Activated CD8-positive, alpha-beta T cell treated with anti-CD3 and anti-CD28 coated beads for 36 hours (primary cell): Measurements from ENCODE around the gene TMEM50B. TPM values are rescaled to one million over a fixed set of nuclear protein-coding genes. Genes with fewer than 3 reads are reported as not detected.

Experiments
- ATAC-seq: fragments of 200-7000 bp; cut with Tn5 transposase; one replicate; pipeline ENCODE4 v1.10.0; 2021; ENCODE audit warnings: mild to moderate bottlenecking, moderate library complexity
- CTCF ChIA-PET: fragments of 350-600 bp; sonication (Branson Sonifier 250); formaldehyde crosslinking; loops from one replicate; lab custom pipeline; 2021; ENCODE audit warnings: antibody characterized with exemption; lab: Charles Lee
- POLR2A ChIA-PET: fragments of 350-600 bp; sonication (Branson Sonifier 250); formaldehyde crosslinking; loops from one replicate; lab custom pipeline; 2021; ENCODE audit warnings: antibody characterized with exemption; lab: Charles Lee
- DNase-seq: peaks from one replicate; pipeline ENCODE4 v3.0.0-alpha.2; 2020
- H3K27ac Mint-ChIP-seq: one replicate; pipeline ENCODE4 v1.8.0; 2021; ENCODE audit warnings: mild to moderate bottlenecking, mixed read lengths
- H3K27me3 Mint-ChIP-seq: one replicate; pipeline ENCODE4 v1.8.0; 2021; ENCODE audit warnings: mixed read lengths
- H3K36me3 Mint-ChIP-seq: one replicate; pipeline ENCODE4 v1.8.0; 2021; ENCODE audit warnings: low read depth, mixed read lengths
- H3K4me1 Mint-ChIP-seq: one replicate; pipeline ENCODE4 v1.8.0; 2021; ENCODE audit warnings: low read depth, mixed read lengths
- H3K4me3 Mint-ChIP-seq: one replicate; pipeline ENCODE4 v1.8.0; 2021; ENCODE audit warnings: mild to moderate bottlenecking, moderate library complexity, mixed read lengths
- H3K9me3 Mint-ChIP-seq: one replicate; pipeline ENCODE4 v1.8.0; 2021; ENCODE audit warnings: mixed read lengths
- intact Hi-C: fragments of 100-400 bp; cut with micrococcal nuclease; formaldehyde crosslinking; loops from one replicate; pipeline ENCODE4 v1.10.0; 2022
- total RNA-seq, 2 experiments: library from RNA; stranded (reverse); gene quantifications; one replicate each; pipeline ENCODE4 v1.2.3, GENCODE V29; 2021
- TF ChIP-seq, protein P1 (sequence below): fragments of 200-600 bp; IDR thresholded peaks from one replicate; pipeline ENCODE4 v1.8.0; 2022; ENCODE audit warnings: antibody characterized with exemption, mild to moderate bottlenecking

Gene TMEM50B
- total RNA-seq, 2 experiments from 2014 or later = 14.4 to 15.2 TPM

DNA sequence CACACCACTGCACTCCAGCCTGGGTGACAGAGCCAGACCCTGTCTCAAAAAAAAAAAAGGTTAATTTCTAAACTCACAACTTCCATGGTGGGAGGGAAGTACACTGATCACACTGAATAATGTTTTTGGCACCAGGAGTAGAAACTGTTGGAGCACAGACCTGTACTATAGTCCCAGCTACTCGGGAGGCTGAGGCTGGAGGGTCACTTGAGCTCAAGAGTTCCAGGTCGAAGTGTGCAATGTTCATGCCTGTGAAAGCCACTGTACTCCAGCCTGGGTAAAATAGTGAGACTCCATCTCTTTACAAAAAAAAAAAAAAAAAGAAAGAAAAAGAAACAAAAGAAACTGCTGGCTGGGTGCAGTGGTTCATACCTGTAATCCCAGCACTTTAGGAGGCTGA, 35.3 kb downstream of the TMEM50B start:
- H3K27ac Mint-ChIP-seq = no peak overlapping the region
- POLR2A ChIA-PET = interaction anchor here (0.9 to 2.7 kb wide), 4 partner anchors 9 to 119 kb away, joined by 3 to 11 read pairs (median 3); partner anchors contain the start of gene IFNAR1
- intact Hi-C loops = loop anchor here (2.0 kb wide), 1 partner anchor 244 kb away; no protein-coding TSS in a partner anchor
- no peak overlapping the region for H3K4me3 Mint-ChIP-seq
- TF ChIP-seq, protein P1, sequence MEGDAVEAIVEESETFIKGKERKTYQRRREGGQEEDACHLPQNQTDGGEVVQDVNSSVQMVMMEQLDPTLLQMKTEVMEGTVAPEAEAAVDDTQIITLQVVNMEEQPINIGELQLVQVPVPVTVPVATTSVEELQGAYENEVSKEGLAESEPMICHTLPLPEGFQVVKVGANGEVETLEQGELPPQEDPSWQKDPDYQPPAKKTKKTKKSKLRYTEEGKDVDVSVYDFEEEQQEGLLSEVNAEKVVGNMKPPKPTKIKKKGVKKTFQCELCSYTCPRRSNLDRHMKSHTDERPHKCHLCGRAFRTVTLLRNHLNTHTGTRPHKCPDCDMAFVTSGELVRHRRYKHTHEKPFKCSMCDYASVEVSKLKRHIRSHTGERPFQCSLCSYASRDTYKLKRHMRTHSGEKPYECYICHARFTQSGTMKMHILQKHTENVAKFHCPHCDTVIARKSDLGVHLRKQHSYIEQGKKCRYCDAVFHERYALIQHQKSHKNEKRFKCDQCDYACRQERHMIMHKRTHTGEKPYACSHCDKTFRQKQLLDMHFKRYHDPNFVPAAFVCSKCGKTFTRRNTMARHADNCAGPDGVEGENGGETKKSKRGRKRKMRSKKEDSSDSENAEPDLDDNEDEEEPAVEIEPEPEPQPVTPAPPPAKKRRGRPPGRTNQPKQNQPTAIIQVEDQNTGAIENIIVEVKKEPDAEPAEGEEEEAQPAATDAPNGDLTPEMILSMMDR = no peak
- no peaks in the 10 kb centered on the region for H3K9me3 Mint-ChIP-seq
- H3K27me3 Mint-ChIP-seq = no peaks in the 10 kb centered on the region
- ATAC-seq (no peak), DNase-seq (no peak)
- H3K4me1 Mint-ChIP-seq = peaks cover 7% of the 10 kb centered on the region
- CTCF ChIA-PET = interaction anchor here (0.7 to 6.0 kb wide), 46 partner anchors 10 to 247 kb away, joined by 3 to 70 read pairs (median 6); partner anchors contain the start of genes DNAJC28, DONSON, IFNAR1 and IFNAR2
- peaks cover 1% of the 10 kb centered on the region for H3K36me3 Mint-ChIP-seq

DNA sequence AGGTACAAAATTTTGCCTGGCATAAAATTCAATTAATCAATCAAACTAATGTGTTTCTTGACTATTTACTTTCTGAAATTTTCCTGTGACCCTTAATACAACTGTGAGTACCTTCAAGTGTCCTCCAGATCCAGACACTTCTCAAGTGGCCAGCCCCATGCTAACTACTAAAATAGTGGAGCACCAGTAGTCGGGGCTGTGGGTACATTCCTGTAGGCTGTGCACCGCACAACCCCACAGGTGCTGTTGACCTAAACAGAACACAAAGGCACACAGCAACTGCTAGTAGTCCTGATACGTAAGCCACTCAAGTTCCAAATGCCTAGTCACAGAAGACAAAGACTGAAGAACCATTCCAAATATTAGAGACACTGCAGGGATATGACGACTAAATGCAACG, 36.6 kb downstream of the TMEM50B start:
- H3K4me3 Mint-ChIP-seq = no peak overlapping the region
- peaks cover 5% of the 10 kb centered on the region for H3K36me3 Mint-ChIP-seq
- TF ChIP-seq, protein P1 = no peak
- peaks cover 7% of the 10 kb centered on the region for H3K4me1 Mint-ChIP-seq
- no peak overlapping the region for H3K27ac Mint-ChIP-seq
- no peak for DNase-seq
- no peaks in the 10 kb centered on the region for H3K9me3 Mint-ChIP-seq
- H3K27me3 Mint-ChIP-seq = no peaks in the 10 kb centered on the region
- no peak for ATAC-seq
- ChIA-PET POLR2A (interaction anchor here (0.6 kb wide), 1 partner anchor 188 kb away, joined by 3 read pairs; no protein-coding TSS in a partner anchor), CTCF (interaction anchor here (1.2 to 2.3 kb wide), 2 partner anchors 82 to 243 kb away, joined by 5 to 8 read pairs; no protein-coding TSS in a partner anchor)
- intact Hi-C loops = no loop called here

DNA sequence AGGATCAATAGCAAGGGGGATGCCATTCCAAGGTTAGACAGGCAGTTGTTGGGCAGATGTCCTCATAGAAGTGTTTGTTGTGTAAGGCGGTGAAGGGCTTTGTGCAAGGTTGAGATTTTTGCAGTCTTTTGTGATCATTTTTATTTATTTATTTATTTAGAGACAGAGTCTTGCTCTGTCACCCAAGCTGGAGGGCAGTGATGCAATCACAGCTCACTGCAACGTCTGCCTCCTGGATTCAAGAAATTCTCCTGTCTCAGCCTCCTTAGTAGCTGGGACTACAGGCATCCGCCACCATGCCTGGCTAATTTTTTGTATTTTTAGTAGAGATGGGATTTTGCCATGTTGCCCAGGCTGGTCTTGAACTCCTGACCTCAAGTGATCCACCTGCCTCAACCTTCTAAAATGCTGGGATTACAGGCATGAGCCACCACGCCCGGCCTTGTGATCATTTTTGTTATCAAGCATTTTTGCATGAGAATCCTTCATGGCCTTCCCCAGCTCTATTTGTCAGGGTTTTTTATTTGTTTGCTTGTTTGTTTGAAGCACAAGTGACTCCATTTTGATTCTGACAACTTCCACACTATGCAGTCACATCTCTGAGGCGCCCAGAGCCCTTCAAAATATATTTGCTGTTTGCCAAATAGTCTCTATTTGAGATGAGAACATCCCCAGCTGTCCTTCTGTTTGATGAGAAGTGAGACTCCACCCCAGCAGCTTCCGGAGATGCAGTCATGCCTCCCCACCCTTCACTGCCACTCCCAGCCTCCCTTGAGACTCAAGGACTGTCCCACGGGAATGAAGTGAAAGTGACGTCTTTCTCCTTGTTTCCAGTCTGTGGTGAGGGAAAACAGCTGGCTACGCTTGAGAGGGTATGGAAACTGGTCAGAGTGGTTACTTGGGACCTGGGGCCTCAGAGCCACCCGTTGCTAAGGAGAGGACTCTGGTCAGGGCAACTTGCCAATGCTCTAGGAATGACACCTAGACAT, 38.0 kb downstream of the TMEM50B start:
- H3K9me3 Mint-ChIP-seq = no peaks in the 10 kb centered on the region
- TF ChIP-seq, protein P1 = no peak
- no peak for ATAC-seq

DNA sequence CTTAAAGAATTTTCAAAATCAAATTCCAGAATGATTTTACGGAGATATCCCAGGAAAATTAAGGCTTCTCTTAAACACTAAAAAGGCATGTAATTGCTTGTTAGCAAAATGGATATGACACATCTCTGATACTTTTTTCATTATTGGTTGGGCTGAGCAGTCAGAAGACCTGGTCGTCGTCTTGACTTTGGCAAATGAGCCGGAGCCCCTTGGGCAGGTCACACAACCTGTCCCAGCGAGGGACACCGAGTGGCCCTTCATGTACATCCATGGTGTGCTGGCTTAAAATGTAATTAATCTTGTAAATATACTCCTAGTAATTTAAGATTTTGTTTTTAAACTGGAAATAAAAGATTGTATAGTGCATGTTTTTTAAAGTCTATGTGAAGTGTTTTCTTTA, 42.6 kb downstream of the TMEM50B start:
- CTCF ChIA-PET = interaction anchor here (1.6 to 4.8 kb wide), 2 partner anchors 76 to 170 kb away, joined by 3 to 29 read pairs; no protein-coding TSS in a partner anchor
- Mint-ChIP-seq H3K4me1 (peaks cover 28% of the 10 kb centered on the region), H3K9me3 (no peaks in the 10 kb centered on the region), H3K4me3 (no peak overlapping the region), H3K36me3 (peaks cover 35% of the 10 kb centered on the region), H3K27me3 (no peaks in the 10 kb centered on the region), H3K27ac (no peak overlapping the region)
- POLR2A ChIA-PET = no interaction called here
- intact Hi-C loops = loop anchor here (5.0 kb wide), 2 partner anchors 35 to 75 kb away; partner anchors contain the start of gene IFNGR2
- TF ChIP-seq, protein P1 = no peak
- DNase-seq = no peak
- no peak for ATAC-seq

More for the DNA sequence above, 38.0 kb downstream of the TMEM50B start:
- ChIA-PET POLR2A (interaction anchor here (0.9 kb wide), 1 partner anchor 9 kb away, joined by 3 read pairs; no protein-coding TSS in a partner anchor), CTCF (interaction anchor here (0.9 to 2.3 kb wide), 6 partner anchors 56 to 245 kb away, joined by 3 to 8 read pairs (median 5); no protein-coding TSS in a partner anchor)
- no peak for DNase-seq
- Mint-ChIP-seq H3K4me1 (peaks cover 7% of the 10 kb centered on the region), H3K27me3 (no peaks in the 10 kb centered on the region), H3K4me3 (no peak overlapping the region), H3K27ac (no peak overlapping the region), H3K36me3 (peaks cover 12% of the 10 kb centered on the region)
- intact Hi-C loops = no loop called here
